GM23338 (cell line): ENCODE measurements around the gene TMEM43. TPM values are rescaled to one million over a fixed set of nuclear protein-coding genes. Genes with fewer than 3 reads are reported as not detected.

Source experiments
- ATAC-seq: fragments of 200-7000 bp; cut with Tn5 transposase; 3 replicates; pipeline ENCODE4 v1.9.1; 2020
- DNase-seq: peaks from one replicate; pipeline ENCODE4 v3.0.0-alpha.2; 2015; ENCODE audit warnings: low spot score
- H2AFZ ChIP-seq: fragments of 200-600 bp; sonication (generic); 2 replicates; pipeline ENCODE4 v1.8.0; 2016; ENCODE audit warnings: antibody characterized with exemption, mild to moderate bottlenecking, moderate library complexity
- H3F3A ChIP-seq: fragments of 200-600 bp; sonication (generic); replicated peaks from 2 replicates; pipeline ENCODE4 v1.8.0; 2017; ENCODE audit warnings: antibody characterized with exemption, mixed run types, low read depth
- H3K27ac ChIP-seq: fragments of 200-600 bp; sonication (generic); 2 replicates; pipeline ENCODE4 v1.6.1; 2016; ENCODE audit warnings: low read depth
- H3K27me3 ChIP-seq: fragments of 200-600 bp; sonication (generic); 2 replicates; pipeline ENCODE4 v1.8.0; 2016; ENCODE audit warnings: mild to moderate bottlenecking, mixed run types, moderate library complexity; ENCODE audit not compliant: insufficient read depth
- H3K36me3 ChIP-seq: fragments of 200-600 bp; sonication (generic); 2 replicates; pipeline ENCODE4 v1.8.0; 2016; ENCODE audit warnings: mild to moderate bottlenecking; ENCODE audit not compliant: insufficient read depth
- H3K4me1 ChIP-seq: fragments of 200-600 bp; sonication (generic); 2 replicates; pipeline ENCODE4 v1.8.0; 2016; ENCODE audit warnings: mild to moderate bottlenecking, moderate library complexity; ENCODE audit not compliant: insufficient read depth
- H3K4me2 ChIP-seq: fragments of 200-600 bp; sonication (generic); 2 replicates; pipeline ENCODE4 v1.7.1; 2017; ENCODE audit warnings: mixed run types
- H3K4me3 ChIP-seq: fragments of 200-600 bp; sonication (generic); 2 replicates; pipeline ENCODE4 v1.6.1; 2016; ENCODE audit warnings: mixed run types
- H3K79me2 ChIP-seq: fragments of 200-600 bp; sonication (generic); replicated peaks from 2 replicates; pipeline ENCODE4 v1.8.0; 2017; ENCODE audit warnings: mild to moderate bottlenecking; ENCODE audit not compliant: insufficient read depth
- H3K9me2 ChIP-seq: fragments of 200-600 bp; sonication (generic); 2 replicates; pipeline ENCODE4 v1.8.0; 2017; ENCODE audit not compliant: insufficient read depth
- H4K20me1 ChIP-seq: fragments of 200-600 bp; sonication (generic); replicated peaks from 2 replicates; pipeline ENCODE4 v1.8.0; 2017; ENCODE audit warnings: mild to moderate bottlenecking; ENCODE audit not compliant: insufficient read depth
- H3K27ac Mint-ChIP-seq: 2 replicates; pipeline ENCODE4 v1.8.0; 2020; ENCODE audit warnings: inconsistent platforms, mild to moderate bottlenecking, moderate library complexity, mixed read lengths
- H3K27me3 Mint-ChIP-seq: 3 replicates; pipeline ENCODE4 v1.8.0; 2022; ENCODE audit warnings: low read depth, mild to moderate bottlenecking, moderate library complexity, mixed read lengths, inconsistent platforms; ENCODE audit not compliant: insufficient read depth, poor library complexity
- H3K36me3 Mint-ChIP-seq: 3 replicates; pipeline ENCODE4 v1.8.0; 2021; ENCODE audit warnings: low read depth, mild to moderate bottlenecking, inconsistent platforms, moderate library complexity, mixed read lengths
- H3K4me1 Mint-ChIP-seq: 3 replicates; pipeline ENCODE4 v1.8.0; 2020; ENCODE audit warnings: mild to moderate bottlenecking, inconsistent platforms, mixed read lengths
- H3K4me3 Mint-ChIP-seq: 3 replicates; pipeline ENCODE4 v1.8.0; 2021; ENCODE audit warnings: moderate library complexity, mild to moderate bottlenecking, inconsistent platforms, mixed read lengths
- H3K9me3 Mint-ChIP-seq: 3 replicates; pipeline ENCODE4 v1.8.0; 2020; ENCODE audit warnings: moderate library complexity, mild to moderate bottlenecking, inconsistent platforms, mixed read lengths
- EZH2phosphoT487 ChIP-seq: fragments of 200-600 bp; sonication (generic); IDR thresholded peaks from one replicate; pipeline ENCODE4 v1.8.1; 2018; ENCODE audit warnings: antibody characterized with exemption; ENCODE audit not compliant: unreplicated experiment
- JUNB ChIP-seq: IDR thresholded peaks from one replicate; pipeline ENCODE4 v1.6.1; 2016; ENCODE audit warnings: antibody characterized with exemption; ENCODE audit not compliant: unreplicated experiment
- NANOG ChIP-seq: IDR thresholded peaks from 2 replicates; pipeline ENCODE4 v1.6.1; 2016; ENCODE audit warnings: antibody characterized with exemption, borderline replicate concordance
- POLR2AphosphoS5 ChIP-seq: IDR thresholded peaks from 2 replicates; pipeline ENCODE4 v1.6.1; 2016; ENCODE audit warnings: antibody characterized with exemption, low read depth
- ZNF114 ChIP-seq: fragments of 250-450 bp; sonication (Bioruptor Pico); IDR thresholded peaks from 2 replicates; pipeline ENCODE4 v1.5.0; 2020; ENCODE audit warnings: mild to moderate bottlenecking, moderate library complexity
- ZNF331 ChIP-seq: fragments of 250-450 bp; sonication (Bioruptor Pico); IDR thresholded peaks from 2 replicates; pipeline ENCODE4 v1.5.0; 2020; ENCODE audit warnings: low read depth, mild to moderate bottlenecking, moderate library complexity
- polyA plus RNA-seq: library from polyadenylated mRNA; unstranded; fragments of >200 nt; fragmentation: Nextera tagmentation; extraction: Ambion mirVana; gene quantifications from 2 replicates; pipeline ENCODE4 v1.2.1, GENCODE V29; 2016
- total RNA-seq: library from RNA; depleted of rRNA; stranded (reverse); fragments of >200 nt; shearing (Covaris generic); gene quantifications from 2 replicates; pipeline ENCODE4 v1.2.3, GENCODE V29; 2014
- TF ChIP-seq, protein P1 (sequence below): IDR thresholded peaks from one replicate; pipeline ENCODE4 v1.6.1; 2018; ENCODE audit warnings: antibody characterized with exemption; ENCODE audit not compliant: unreplicated experiment
- TF ChIP-seq, protein P2 (sequence below): IDR thresholded peaks from 2 replicates; pipeline ENCODE4 v1.6.1; 2016; ENCODE audit warnings: antibody characterized with exemption

Gene TMEM43
- total and polyA plus RNA-seq, 2 experiments from 2014 or later: 15.9 to 34.7 TPM

DNA sequence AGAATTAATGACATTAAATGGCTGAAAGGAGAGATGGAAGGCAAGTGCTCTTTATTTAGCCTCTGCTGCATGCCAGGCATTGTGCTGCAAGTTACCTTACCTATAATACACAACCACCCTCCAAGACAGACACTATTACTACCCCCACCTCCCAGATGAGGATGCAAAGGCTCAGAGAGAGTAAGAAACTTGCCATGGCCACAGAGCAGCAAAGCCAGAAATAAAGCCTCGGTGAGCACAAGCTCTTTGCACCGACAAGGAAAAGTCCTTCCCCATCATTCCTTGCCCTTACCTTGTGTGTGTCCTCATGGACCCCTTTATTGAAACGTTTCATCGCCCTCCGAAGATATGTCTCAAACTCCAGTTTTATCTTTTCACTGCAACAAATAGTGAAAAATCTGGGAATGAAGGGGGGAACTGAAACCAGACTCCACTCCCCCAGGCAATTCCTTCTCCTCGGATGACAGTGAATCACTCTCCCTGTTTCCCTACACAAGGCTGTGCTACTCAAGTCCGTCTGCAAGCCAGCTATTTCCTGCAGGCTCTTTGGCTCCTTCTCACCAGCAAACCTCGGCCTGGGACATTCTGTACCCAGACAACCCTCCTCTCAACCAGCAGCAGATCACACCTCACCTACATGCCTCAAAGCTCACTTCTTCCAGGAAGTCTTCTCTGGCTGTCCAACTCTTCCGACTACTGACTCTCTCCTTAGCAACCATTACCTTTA, 42.2 kb downstream of the TMEM43 start:
- Histone ChIP-seq H3K36me3 (peaks cover 58% of the 10 kb centered on the region), H2AFZ (no peak overlapping the region), H3K79me2 (0 out of 2 replicates have a peak, but pooled peaks cover 3% of the 10 kb centered on the region), H3K4me2 (no peak overlapping the region), H4K20me1 (peaks cover 3% of the 10 kb centered on the region; the same call in 1 of the 2 replicates), H3K27me3 (no peaks in the 10 kb centered on the region), H3K4me3 (no peak overlapping the region), H3K27ac (no peak overlapping the region), H3F3A (no peaks in the 10 kb centered on the region), H3K4me1 (no peaks in the 10 kb centered on the region), H3K9me2 (no peaks in the 10 kb centered on the region)
- H3K9me3 Mint-ChIP-seq: no peaks in the 10 kb centered on the region
- H3K36me3 Mint-ChIP-seq: peaks cover 88% of the 10 kb centered on the region
- TF ChIP-seq, protein P1, sequence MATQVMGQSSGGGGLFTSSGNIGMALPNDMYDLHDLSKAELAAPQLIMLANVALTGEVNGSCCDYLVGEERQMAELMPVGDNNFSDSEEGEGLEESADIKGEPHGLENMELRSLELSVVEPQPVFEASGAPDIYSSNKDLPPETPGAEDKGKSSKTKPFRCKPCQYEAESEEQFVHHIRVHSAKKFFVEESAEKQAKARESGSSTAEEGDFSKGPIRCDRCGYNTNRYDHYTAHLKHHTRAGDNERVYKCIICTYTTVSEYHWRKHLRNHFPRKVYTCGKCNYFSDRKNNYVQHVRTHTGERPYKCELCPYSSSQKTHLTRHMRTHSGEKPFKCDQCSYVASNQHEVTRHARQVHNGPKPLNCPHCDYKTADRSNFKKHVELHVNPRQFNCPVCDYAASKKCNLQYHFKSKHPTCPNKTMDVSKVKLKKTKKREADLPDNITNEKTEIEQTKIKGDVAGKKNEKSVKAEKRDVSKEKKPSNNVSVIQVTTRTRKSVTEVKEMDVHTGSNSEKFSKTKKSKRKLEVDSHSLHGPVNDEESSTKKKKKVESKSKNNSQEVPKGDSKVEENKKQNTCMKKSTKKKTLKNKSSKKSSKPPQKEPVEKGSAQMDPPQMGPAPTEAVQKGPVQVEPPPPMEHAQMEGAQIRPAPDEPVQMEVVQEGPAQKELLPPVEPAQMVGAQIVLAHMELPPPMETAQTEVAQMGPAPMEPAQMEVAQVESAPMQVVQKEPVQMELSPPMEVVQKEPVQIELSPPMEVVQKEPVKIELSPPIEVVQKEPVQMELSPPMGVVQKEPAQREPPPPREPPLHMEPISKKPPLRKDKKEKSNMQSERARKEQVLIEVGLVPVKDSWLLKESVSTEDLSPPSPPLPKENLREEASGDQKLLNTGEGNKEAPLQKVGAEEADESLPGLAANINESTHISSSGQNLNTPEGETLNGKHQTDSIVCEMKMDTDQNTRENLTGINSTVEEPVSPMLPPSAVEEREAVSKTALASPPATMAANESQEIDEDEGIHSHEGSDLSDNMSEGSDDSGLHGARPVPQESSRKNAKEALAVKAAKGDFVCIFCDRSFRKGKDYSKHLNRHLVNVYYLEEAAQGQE: no peak
- no peak overlapping the region for H3K4me3 Mint-ChIP-seq
- peaks cover 2% of the 10 kb centered on the region for H3K27me3 Mint-ChIP-seq
- DNase-seq (no peak), ATAC-seq (no peak)
- H3K4me1 Mint-ChIP-seq: no peaks in the 10 kb centered on the region
- H3K27ac Mint-ChIP-seq: no peak overlapping the region

DNA sequence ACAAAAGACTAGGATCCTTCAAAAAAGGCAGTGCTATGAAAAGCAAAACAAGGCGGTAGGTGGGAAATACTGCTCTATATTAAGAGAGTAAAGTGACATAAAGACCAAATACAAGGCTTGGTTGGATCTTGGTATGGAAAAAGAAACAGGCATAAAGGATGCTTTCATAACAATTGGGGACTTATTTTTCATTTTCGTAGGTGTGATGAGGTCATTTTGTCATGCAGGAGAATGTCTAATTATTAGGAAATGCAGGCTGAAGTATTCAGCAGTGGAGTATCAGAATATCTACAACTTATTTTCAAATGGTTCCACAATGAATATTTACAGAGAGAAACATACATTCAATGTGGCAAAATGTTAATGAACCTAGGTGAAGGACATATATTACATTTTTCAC, 44.6 kb downstream of the TMEM43 start:
- Histone ChIP-seq H3K9me2 (no peaks in the 10 kb centered on the region), H3F3A (no peaks in the 10 kb centered on the region), H3K36me3 (peaks cover 44% of the 10 kb centered on the region), H3K4me3 (no peak overlapping the region), H3K27me3 (no peaks in the 10 kb centered on the region), H3K79me2 (peaks cover 7% of the 10 kb centered on the region), H2AFZ (no peak overlapping the region), H4K20me1 (peaks cover 3% of the 10 kb centered on the region; the same call in 1 of the 2 replicates), H3K27ac (no peak overlapping the region), H3K4me2 (no peak overlapping the region), H3K4me1 (no peaks in the 10 kb centered on the region)
- DNase-seq (no peak), ATAC-seq (no peak)
- H3K27me3 Mint-ChIP-seq: peaks cover 2% of the 10 kb centered on the region
- peaks cover 70% of the 10 kb centered on the region for H3K36me3 Mint-ChIP-seq
- H3K4me3 Mint-ChIP-seq: no peak overlapping the region
- no peak overlapping the region for H3K27ac Mint-ChIP-seq
- no peaks in the 10 kb centered on the region for H3K4me1 Mint-ChIP-seq
- no peaks in the 10 kb centered on the region for H3K9me3 Mint-ChIP-seq
- TF ChIP-seq POLR2AphosphoS5 (no peak), ZNF114 (CRISPR knock-in tag) (no peak), ZNF331 (CRISPR knock-in tag) (no peak), JUNB (no peak), EZH2phosphoT487 (no peak), NANOG (no peak)
- TF ChIP-seq, protein P2, sequence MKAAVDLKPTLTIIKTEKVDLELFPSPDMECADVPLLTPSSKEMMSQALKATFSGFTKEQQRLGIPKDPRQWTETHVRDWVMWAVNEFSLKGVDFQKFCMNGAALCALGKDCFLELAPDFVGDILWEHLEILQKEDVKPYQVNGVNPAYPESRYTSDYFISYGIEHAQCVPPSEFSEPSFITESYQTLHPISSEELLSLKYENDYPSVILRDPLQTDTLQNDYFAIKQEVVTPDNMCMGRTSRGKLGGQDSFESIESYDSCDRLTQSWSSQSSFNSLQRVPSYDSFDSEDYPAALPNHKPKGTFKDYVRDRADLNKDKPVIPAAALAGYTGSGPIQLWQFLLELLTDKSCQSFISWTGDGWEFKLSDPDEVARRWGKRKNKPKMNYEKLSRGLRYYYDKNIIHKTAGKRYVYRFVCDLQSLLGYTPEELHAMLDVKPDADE: no peak
- TF ChIP-seq, protein P1: no peak
